Measurements from ENCODE around the gene NUDT14.

The NUDT14 gene

DNA sequence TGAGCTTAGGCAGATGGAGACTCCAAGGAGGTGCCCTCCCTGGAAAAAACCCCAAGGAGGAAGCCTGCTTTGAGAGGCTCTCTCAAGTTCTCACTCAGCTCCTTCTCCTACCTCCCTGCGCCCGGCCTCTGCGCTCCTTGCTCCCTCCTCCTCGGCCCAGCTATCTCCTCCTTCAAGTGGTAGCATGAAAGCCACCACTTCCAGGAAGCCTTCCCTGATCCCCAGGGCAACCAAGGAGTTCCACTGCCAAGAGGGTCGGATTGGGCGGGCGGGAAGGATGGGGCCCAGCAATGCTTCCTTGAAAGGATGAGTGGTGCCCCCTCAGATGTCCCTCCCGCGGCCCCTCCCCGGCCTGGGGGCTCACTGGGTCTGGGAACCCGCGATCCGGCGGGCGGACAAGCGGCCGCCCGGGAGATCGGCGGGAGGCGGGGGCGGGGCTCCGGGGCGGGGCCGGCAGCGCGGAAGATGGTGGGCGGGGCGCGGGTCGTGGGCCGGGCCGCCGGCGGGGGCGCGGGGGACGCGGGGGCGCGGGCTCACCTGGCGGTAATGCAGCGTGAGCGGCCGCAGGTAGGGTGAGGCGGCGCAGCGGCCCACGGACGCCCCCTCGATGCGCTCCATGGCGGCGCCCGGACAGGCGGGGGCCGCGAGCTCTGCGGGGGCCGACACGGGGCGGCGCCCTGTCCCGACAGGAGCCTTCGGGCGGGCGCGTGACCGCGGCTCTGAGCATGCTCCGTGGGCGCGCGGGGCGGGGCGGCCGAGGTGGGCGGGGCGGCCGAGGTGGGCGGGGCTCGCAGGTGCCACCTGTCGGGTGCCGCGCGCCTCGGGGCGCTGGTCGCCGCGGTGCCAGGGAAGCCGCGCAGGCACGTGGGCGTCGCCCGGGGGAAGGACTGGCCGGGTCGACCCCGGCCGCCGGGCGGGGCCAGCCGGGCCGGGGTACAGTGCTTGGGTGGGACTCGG lies at the start of gene NUDT14:
Gene NUDT14, minus strand, starts transcription at position 721 of the 957 bp plus-strand sequence. Its CDS starts 103 bp downstream, at position 618.
- peak in 36 of 56 donors; percentile 15 to 78 (median 41) for DNase-seq

DNA sequence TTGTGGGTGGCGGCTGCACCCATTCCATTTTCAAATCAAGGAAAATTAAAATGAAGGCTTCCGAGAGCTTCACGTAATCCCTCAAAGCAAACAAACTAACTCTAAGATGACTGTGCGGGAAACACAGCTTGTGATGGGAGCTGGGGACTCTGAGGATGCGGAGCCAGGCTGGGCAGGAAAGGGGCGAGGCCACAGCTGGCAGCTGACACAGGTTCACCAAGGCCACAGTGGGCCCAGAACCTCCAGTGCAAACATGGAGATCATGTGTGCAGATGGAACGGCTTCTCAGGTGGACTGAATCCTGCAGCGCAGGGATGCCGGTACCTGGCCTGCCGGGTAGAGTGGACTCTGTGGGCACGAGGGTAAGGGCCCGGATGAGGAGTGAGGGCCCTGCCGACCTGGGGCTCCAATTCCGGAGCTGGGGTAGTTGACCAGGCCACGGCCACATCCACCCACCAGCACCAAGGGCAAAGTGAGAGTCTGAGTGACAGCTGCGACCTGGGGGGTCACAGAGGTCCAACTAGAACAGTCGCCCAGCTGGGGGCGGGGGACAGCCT lies 48.1 kb upstream of the NUDT14 start:
- no peak for DNase-seq

DNA sequence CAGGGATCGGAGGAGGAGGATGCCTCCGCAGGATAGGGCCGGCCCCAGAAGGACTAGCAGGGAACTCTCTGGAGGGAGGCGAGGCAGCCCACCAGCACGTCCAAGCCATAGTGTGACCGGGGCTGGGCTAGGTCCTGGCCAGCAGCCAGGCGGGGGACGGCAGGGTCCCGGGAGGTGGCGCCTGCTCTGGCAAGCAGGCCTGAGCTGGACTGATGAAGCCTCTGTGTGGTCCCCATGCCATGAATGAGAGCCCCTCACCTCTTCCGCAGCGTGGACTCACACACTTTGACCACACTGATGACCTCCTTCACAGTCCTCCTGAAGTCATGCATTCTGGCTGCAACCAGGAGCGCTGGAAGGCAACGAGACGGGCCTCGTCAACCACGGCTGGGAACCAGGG lies 47.5 kb upstream of the NUDT14 start:
- DNase-seq = no peak

DNA sequence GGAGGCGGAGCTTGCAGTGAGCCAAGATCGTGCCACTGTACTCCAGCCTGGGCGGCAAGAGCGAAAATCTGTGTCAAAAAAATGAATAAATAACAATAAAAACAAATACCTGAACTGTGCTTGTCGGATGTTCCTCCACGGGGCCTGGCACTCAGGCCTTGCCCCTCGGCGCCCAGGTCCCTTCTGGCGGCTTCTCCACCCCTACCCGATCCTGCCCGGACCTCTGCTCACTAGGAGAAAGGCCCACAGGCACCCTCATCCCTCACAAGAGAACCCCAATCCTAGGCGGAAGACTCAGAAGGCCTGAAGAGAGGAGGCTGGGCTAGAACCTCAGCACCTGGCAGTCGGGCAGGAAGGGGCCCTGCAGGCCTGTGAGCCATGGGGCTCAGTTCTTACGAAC lies 46.2 kb upstream of the NUDT14 start:
- DNase-seq = no peak

DNA sequence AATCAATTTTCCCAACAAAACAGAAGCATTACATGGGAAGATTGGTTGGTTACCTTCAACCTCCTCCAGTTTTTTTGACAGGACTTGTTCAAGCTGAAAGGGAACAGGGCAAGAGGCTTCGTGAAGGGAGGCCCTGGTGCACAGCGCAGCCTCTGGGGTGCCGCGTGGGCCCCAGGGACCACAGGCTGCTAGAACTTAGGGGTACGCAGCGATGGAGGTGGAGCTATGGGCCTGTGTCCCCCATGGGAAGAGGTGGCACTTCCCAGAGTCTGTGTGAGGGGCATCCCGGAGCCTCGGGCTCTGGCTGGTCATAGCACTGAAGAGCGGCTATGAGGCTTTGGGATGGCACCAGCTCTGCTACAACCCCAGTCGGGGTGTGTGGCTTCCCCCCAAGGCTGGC lies 45.1 kb upstream of the NUDT14 start:
- no peak for DNase-seq

DNA sequence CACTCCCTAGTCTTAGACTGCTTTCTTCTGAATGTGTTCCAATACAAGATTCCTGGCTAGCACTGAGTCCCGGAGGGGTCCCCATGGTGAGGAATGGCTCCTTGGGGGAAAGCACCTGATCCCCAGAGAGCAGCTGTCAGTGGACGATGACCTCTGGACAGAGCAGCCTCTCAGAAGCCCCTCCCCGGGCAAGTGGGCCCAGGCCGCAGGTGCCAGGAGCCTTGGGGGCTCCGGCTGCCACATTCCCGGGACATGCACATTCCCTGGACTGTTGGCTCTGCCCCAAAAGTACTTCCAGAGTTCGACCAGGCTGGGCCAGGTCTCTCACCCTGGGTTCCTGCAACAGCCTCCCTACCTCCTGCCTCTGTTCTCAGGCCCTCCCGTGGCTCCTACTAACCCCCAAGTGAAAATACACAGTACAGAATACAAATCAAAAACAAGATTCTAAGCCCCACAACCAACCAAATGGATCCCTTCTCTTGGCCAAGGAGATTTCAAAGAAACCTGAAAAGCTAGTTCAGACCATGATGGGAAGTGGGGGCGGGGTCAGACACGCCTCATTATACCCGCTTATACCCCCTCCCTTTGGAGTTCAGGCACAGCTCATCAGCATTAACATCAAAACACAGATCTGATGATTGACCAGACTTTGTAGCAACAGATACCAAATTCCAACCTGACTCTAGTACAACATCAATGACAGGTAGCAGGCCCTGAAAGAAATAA lies 43.9 kb upstream of the NUDT14 start:
- no peak for DNase-seq

DNA sequence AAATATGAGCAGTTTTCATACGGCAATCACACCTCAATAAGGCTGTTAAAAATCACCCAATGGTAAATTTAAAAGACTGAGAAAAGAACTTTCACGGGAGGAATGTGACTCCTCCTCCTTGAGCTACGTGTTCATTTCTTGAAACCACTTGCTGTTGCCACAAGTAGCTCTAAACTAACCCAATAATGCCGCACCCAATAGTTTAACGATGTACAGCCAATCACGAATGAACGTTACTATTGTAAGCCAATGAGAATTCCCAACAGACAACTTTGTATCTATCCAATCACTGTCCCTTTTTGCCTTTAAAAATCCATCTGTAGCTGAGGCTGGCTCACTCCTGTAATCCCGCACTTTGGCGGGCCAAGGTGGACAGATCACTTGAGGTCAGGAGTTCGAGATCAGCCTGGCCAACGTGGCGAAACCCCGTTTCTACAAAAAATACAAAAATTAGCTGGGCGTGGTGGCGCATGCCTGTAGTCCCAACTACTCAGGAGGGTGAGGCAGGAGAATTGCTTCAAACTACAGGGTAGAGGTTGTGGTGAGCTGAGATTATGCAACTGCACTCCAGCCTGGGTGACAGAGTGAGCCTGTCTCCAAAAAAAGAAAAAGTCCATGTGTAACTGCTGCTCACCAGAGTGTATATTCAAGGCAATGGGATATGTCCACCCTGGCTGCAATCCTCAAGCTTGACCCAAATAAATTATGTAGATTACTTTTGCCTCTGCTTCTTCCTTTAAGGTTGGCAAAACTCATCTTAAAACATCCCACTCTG lies 42.8 kb upstream of the NUDT14 start:
- no peak for DNase-seq

DNA sequence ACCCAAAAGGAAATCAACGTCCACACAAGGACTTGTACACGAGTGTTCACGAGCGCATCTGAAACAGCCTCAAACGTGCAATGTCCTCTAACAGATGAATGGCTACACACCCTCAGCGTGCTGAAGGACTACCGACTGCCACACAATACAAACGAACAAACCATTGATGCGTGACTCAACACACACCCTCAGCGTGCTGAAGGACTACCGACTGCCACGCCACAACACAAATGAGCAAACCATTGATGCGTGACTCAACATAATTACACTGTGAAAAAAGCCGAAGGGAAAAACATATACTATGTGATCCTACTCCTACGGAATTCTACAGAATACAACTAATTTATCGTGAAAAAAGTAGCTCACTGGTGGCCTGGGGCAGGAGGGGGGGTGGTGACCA lies 42.1 kb upstream of the NUDT14 start:
- no peak for DNase-seq

DNA sequence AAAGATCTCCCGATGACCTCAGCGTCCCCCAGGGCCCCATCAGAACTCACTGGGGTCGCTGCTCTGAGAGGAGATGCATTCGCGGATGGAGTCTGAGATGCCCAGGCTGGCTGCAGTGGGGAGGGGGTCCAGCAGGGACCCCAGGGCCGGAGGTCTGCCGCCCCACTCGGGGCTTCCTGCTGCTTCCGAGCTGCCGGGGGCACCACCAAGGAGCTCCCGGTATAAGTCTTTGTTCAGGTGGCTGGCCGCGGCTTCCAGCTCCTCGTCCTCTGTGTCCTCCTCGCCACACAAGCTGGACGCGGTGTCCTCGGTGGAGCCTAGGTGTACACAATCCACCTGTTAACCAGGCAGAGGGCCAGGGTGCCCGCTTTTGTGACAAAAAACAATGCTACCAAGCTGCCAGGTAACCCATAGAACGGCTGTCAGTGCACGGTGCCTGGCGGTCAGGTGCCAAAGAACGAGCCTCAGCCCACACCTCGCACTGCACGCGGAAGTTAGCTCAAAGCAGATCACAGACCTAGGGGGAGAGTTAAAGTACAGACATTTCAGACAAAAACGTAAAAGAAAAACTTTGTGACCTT lies 40.6 kb upstream of the NUDT14 start:
- DNase-seq = no peak

DNA sequence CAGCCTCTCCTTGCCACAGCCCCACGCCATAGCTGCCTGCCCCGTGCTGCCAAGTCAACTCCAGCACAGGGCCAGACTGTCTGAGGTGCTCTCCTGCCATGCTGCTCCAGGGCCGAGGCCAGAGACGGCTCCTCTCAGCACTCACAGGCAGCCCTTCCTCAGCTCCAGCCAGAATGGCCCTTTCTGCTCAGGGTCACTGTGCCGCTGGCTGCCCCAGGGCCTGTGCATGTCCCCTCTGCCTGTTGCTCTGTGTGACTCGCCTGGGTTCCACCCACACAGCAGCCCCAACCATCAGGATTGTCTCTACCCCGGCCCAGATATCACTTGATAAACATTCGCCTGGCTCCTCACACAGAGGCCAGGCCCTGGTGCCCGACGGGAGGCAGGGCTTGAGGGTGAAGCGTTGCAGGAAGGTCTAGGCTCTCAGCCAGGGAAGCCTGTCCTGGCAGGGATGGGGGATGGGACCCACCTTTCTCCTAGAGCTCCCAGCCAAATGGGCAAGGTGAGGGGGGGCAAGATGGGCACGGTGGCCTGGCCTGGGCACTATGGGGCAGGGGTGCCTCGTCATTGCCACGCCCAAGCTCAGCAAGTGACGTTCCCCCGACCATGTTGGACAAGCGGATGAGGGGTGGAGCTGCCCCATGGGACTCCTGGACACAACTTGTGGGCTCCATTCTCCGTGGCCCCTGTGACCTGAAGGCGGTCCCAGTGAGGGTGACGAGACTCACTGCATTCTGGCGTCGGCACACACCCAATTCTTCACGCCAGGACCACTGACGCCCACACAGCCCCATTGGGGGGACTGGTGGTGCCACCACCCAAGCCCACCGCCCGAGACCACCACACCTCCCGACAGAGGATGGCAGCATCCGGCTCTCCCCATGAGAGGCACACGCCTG lies 39.8 kb upstream of the NUDT14 start:
- no peak for DNase-seq

DNA sequence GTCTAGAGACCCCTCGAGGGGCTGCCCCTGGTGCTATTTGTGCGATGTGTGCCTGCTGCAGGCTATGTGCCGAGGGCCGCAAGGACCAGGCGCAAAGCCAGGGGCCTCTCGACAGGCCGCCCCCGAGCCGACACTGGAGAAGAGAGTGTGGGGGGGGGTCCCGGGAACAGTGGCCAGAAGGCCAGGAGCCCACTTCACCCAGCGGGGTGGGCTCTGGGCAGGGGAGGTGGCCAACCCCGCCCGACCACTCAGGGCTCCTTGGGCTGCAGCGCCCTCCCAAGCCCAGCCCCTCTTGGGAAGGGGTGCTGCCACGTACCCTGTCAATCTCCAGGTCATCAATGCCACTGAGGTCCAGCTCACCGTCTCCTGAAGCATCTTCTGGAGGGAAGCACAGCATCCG lies 38.6 kb upstream of the NUDT14 start:
- no peak for DNase-seq

DNA sequence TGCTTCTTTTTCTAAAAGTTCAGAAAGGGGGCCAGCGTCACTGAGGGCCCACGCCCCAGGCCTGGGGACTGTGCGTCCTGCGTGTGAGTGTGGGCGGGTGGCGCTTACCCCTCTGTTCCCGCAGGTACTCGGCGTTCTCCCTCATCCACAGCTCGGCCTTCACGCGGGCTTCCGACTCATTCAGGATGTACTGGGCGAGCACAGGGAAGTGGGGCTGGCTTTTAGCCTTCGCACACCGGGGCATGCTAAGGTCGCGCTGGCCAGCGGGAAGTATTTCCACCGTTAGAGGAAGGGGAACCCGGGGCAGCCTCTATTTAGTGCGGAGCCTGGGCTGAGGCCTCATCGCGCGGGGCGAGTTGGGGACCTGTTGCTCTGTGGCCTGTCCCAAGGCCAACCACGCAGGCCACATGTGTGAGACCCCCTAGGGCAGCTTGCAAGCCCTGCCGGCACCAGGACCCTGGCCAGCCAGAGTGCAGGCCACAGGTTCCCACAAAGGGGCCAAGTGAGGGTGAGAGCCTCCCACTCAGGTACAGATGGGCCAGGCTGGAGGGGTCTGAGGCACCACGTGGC lies 38.0 kb upstream of the NUDT14 start:
- no peak for DNase-seq

DNA sequence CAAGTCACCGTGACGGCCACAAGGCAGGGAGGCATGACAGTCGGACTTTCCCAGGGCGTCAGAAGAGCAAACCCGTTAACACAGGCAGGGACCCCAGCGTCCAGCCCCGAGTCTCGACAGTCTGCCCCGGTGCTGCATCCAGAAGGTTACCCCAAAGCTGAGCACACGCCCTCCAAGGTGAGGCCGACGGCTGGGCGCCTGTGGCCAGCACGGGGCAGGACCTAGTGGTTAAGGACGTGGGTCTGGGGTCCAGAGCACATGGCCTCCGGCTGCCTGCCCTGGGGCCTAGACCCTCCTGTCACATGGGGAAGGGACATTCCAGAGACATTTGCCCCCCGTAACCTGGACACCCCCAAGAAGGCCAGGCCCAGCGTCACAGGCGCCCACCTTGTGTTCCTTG lies 37.5 kb upstream of the NUDT14 start:
- DNase-seq = no peak

DNA sequence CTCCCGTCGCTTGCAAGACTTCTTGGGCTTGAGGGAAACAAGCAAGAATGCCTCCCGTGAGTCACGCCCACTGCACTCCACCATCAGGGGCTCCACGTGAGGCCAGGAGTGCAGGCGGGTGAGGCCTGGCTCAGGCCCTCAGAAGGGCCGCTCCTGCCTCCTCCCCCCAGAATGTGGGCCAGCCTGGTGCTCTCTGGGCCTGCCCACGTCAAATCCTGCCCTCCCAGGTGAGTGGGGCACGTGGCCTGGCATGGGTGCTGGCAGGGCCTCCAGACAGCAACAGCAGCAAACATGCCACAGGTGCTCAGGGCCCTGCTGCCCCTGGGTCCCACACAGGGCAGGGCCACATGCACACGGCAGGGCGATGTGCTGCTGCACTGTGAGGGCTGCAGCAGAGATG lies 36.7 kb upstream of the NUDT14 start:
- no peak for DNase-seq

DNA sequence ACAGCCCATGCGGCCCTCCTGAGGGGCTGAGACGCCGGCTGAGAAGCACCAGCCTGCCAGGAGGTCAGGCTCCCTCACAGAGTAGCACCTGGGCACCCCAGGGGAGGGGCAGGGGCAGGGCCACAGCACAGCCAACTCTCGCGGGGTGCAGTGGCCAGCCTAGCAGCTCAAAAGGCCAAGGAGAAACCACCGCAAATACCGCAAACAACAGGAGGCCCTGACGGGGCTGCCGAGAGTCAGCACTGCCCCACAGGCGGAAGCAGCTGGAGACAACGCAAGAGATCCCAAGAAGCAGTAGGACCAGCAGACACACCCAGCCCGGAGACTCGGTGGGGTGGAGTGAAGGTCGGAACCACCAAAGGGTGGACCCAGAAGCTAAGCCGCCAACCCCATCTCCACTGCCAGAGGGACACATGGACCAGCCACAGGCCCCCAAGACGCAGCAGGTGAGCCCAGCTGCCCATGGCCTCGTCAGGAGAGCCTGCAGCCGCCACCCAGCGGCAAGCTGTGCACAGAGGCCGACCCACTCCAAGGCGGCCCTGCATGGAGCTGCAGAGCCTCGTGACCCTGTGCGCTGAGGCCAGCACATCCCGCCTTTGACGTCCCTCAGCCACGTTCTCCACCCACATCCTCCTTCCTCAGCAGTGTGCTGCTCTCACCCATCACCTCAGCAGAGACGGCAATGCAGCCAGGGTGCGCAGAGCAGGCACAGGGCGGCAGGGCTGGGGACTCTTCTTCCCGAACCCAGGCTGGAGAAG lies 35.6 kb upstream of the NUDT14 start:
- no peak for DNase-seq

DNA sequence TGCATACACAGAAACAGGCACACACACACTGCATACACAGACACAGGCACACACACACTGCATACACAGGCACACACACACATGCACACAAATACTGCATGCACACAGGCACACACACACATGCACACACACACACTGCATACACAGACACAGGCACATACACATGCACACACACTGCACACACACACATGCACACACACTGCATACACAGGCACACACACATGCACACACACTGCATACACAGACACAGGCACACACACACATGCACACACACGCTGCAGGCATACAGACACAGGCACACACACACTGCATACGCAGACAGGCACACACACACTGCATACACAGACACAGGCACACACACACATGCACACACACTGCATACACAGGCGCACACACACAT lies 34.5 kb upstream of the NUDT14 start:
- DNase-seq = no peak

DNA sequence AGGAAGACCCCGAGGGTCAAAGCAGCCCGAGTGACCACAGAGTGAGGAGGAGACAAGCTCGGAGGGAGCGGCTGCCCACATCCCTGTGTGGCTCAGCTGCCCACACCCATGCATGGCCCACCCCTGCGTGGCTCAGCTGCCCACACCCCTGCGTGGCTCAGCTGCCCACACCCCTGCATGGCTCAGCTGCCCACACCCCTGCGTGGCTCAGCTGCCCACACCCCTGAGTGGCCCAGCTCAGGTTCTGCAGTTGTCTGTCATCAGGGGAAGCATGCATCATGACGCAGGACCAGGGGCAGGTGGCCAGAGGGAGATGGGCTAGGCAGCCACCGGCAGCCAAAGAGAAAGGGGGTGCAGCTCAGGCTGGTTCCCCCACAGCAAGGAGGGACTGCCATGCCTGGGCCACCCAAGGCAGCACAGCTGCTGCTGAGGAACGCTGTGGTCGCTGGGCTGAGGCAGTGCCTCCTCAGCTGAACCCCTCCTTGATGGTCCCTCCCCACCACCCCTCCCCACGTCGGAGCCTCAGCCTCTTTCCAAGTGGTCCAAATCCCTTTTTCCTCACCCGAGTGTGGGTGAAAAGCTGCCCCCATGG lies 33.3 kb upstream of the NUDT14 start:
- DNase-seq = no peak

DNA sequence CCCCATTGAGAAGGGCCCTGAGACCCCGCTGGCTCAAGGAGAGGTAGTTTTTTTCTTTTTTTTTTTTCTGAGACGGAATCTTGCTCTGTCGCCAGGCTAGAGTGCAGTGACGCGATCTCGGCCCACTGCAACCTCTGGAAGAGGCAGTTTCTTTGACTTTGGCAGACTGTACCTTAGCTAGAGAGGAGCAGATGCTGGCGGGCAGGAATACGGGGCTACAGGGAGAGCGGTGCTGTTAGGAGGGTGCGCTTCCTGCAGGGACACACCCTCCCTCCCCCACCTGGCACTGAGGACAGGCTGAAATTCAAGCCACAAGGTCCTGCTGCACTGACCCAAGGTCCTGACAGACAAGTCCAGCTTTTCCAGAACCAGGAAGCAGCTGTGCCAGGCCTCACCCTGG lies 32.2 kb upstream of the NUDT14 start:
- DNase-seq = no peak

All from nucleus accumbens (tissue), 56 donors.